Lower leg skin (tissue), 4 donors: Measurements from ENCODE around the gene CBX3. TPM values are rescaled to one million over a fixed set of nuclear protein-coding genes. Genes with fewer than 3 reads are reported as not detected.

Experiments
- DNase-seq, 2 donors: peaks; one replicate each; pipeline ENCODE4 v3.0.0-alpha.2; 2019; ENCODE audit warnings: low spot score in 2 of 2
- H3K4me3 ChIP-seq: fragments of 200-600 bp; sonication (generic); 2 replicates; pipeline ENCODE4 v1.5.1; 2017; ENCODE audit warnings: mild to moderate bottlenecking, low read depth; ENCODE audit not compliant: poor library complexity, severe bottlenecking
- CTCF ChIP-seq, 3 donors: fragments of 450-650 bp; IDR thresholded peaks; one replicate each; pipeline ENCODE4 v1.5.1; 2016; ENCODE audit warnings: antibody characterized with exemption in 3 of 3, mild to moderate bottlenecking in 3 of 3, moderate library complexity in 2 of 3
- POLR2A ChIP-seq, 2 donors: fragments of 450-650 bp; IDR thresholded peaks; one replicate each; pipeline ENCODE4 v1.6.1; 2016 to 2017; ENCODE audit warnings: antibody characterized with exemption in 2 of 2, mild to moderate bottlenecking in 1 of 2, moderate library complexity in 1 of 2
- WGBS, 2 donors: methylation state at CpG; one replicate each; pipeline ENCODE4 v1.1.5; 2018; 5-methylcytosine and 5-hydroxymethylcytosine counted together
- intact Hi-C: fragments of 100-400 bp; cut with DNase I; formaldehyde crosslinking; loops from one replicate; pipeline ENCODE4 v1.15.0; 2023; ENCODE audit warnings: low total_unique reads
- total RNA-seq, 4 donors: library from RNA; depleted of rRNA; stranded (reverse); fragments of >200 nt; gene quantifications; one replicate each; pipeline ENCODE4 v1.1.0, GENCODE V29; 2016

CBX3 gene
- total RNA-seq, 4 donors from 2014 or later, result 43.1 to 60.5 (median 51.9) TPM

DNA sequence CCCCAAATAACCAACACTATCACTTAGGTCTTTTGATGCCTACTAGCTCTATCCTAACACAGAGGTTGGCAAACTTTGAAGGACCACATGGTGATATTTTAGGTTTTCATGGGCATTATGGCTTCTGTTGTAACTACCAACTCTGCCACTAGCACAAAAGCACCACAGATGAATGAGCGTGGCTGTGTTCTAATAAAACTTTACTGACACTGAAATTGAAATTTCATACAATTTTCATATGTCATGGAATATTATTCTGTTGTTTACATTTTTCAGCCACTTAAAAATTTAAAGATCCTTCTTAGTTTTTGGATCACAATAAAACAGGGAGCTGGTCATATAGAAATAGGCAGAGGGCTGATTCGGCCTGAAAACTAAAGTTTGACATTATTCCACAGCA, 26.4 kb downstream of the CBX3 start:
- WGBS, 2 donors, result 93 to 96% methylated on average over 2 of the region's 2 CpGs
- intact Hi-C loops, result no loop called here

DNA sequence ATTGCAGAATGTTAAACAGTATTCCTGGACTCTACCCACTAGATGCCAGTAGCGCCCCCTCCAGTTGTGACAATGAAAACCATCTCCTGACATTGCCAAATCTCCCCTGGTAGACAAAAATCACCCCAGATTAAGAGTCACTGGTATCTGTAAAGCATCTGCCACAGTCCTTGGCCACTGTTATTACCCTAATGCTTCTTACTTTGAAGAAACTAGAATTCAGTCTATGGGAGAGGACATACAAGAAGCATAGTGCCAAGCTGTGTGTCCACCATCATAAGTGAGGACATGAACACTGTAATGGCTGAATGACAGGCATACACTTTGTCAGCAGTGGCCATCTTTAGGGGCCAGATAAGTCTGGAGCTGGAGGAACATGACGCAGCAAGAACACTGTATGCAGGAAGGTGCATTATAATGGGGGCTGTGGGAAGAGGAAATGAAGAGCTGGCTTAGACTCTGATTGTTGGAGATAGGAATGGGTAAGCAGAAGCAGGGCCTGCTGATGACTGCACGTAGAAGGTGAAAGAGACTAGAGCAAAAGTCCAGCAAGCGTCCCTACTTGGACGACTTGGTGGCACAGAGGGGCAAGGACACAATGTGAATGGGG, 32.5 kb downstream of the CBX3 start:
- intact Hi-C loops, result no loop called here
- no peak overlapping the region for H3K4me3 ChIP-seq
- no peak for DNase-seq
- WGBS, 2 donors, result 74 to 81% methylated on average over 5 of the region's 5 CpGs
- TF ChIP-seq CTCF (IDR thresholded peaks at IDR 0.05) (no peak), POLR2A (IDR thresholded peaks at IDR 0.05) (no peak)

More for the DNA sequence above, 26.4 kb downstream of the CBX3 start:
- DNase-seq, result no peak
- no peak overlapping the region for H3K4me3 ChIP-seq
- no peak for TF ChIP-seq CTCF (IDR thresholded peaks at IDR 0.05)
- no peak for TF ChIP-seq POLR2A (IDR thresholded peaks at IDR 0.05)

GRCh38 chr7:26237035-26237807, 35.7 kb downstream of the CBX3 start:
- H3K4me3 ChIP-seq, result no peak overlapping the region
- WGBS, 2 donors, result 80 to 83% methylated on average over 6 of the region's 6 CpGs
- intact Hi-C loops, result no loop called here
- TF ChIP-seq POLR2A (IDR thresholded peaks at IDR 0.05), result no peak
- no peak for TF ChIP-seq CTCF (IDR thresholded peaks at IDR 0.05)
- DNase-seq, result peak in 1 of 2 donors; percentile 28

GRCh38 chr7:26238032-26238431, 36.5 kb downstream of the CBX3 start:
- intact Hi-C loops, result no loop called here
- no peak overlapping the region for H3K4me3 ChIP-seq
- WGBS, 2 donors, result 60 to 82% methylated on average over 3 of the region's 3 CpGs
- TF ChIP-seq POLR2A (IDR thresholded peaks at IDR 0.05) (no peak), CTCF (IDR thresholded peaks at IDR 0.05) (no peak)
- DNase-seq, result no peak

- no peak overlapping the region for H3K4me3 ChIP-seq
- no peak for DNase-seq
- intact Hi-C loops, result no loop called here
- WGBS, 2 donors, result 94 to 96% methylated on average over 13 of the region's 13 CpGs
- no peak for TF ChIP-seq CTCF (IDR thresholded peaks at IDR 0.05)
- no peak for TF ChIP-seq POLR2A (IDR thresholded peaks at IDR 0.05)
These were observed 43.6 kb downstream of the CBX3 start for GRCh38 chr7:26245150-26245549.
